ACC112 (cell line): ENCODE results near the gene IGSF1.

Experiments
- H2AFZ ChIP-seq: fragments of 200-600 bp; sonication (generic); one replicate; pipeline ENCODE4 v1.6.0; 2017; ENCODE audit warnings: antibody characterized with exemption, low read length; ENCODE audit not compliant: unreplicated experiment
- H3K27ac ChIP-seq: fragments of 200-600 bp; sonication (generic); 2 replicates; pipeline ENCODE4 v1.5.1; 2014; ENCODE audit warnings: low read depth, mild to moderate bottlenecking, antibody characterized with exemption, low read length, moderate library complexity
- H3K27me3 ChIP-seq: fragments of 200-600 bp; sonication (generic); 2 replicates; pipeline ENCODE4 v1.6.1; 2014; ENCODE audit warnings: mild to moderate bottlenecking, antibody characterized with exemption, low read length, moderate library complexity, mixed read lengths; ENCODE audit not compliant: insufficient read depth
- H3K36me3 ChIP-seq: fragments of 200-600 bp; sonication (generic); 2 replicates; pipeline ENCODE4 v1.6.1; 2016; ENCODE audit warnings: mild to moderate bottlenecking, antibody characterized with exemption, low read length, moderate library complexity, mixed read lengths; ENCODE audit not compliant: insufficient read depth
- H3K4me1 ChIP-seq: fragments of 200-600 bp; sonication (generic); one replicate; pipeline ENCODE4 v1.6.1; 2016; ENCODE audit warnings: low read length, mixed read lengths; ENCODE audit not compliant: insufficient read depth, unreplicated experiment, control insufficient read depth
- H3K4me3 ChIP-seq: fragments of 200-600 bp; sonication (generic); 2 replicates; pipeline ENCODE4 v1.5.1; 2014; ENCODE audit warnings: mild to moderate bottlenecking, low read depth, low read length
- H3K79me2 ChIP-seq: fragments of 200-600 bp; sonication (generic); one replicate; pipeline ENCODE4 v1.6.0; 2016; ENCODE audit warnings: low read length; ENCODE audit not compliant: control insufficient read depth, unreplicated experiment, insufficient read depth

Gene IGSF1

DNA sequence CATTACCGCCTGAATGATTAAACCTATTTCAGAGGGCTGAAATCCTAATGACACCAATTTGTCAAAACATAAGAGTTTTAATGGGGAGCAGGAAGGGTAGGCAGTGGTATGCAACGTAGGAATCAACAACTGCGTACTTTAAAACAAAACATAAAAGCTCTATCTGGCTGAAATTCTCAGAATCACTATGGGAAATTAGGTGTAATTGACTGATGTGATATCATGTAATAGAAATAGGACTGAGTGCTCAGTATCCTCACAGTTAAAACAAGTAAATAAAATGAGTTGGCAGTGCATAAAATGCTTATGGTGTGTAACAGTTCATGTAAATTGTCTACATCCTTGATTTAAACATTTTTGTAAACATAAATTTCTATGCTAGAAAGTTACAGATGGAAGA, 13.6 kb upstream of the IGSF1 start:
- H3K36me3 ChIP-seq = no peaks in the 10 kb centered on the region
- H3K27me3 ChIP-seq = no peaks in the 10 kb centered on the region
- no peak overlapping the region for H3K27ac ChIP-seq
- H3K4me1 ChIP-seq = no peaks in the 10 kb centered on the region
- H2AFZ ChIP-seq = no peak overlapping the region
- no peak overlapping the region for H3K4me3 ChIP-seq
- no peaks in the 10 kb centered on the region for H3K79me2 ChIP-seq

DNA sequence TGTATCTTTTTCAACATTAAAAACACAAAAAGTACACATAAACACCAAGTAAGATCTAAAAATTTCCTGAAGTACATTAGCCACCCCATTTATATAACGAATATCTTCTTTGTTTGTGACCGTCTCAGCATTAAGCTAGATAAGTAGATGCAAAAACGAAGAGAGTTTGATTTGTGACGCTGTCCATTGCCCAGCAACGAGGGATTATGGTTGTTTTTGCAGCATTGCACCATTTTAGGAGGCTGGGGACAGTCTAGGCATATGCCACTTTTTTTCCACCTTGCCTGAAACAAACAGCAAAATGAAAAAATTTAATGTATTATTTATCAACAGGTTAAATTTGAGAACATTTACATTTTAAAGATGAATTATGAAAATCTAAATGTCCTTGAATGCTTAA, 12.0 kb upstream of the IGSF1 start:
- Histone ChIP-seq H3K27me3 (no peaks in the 10 kb centered on the region), H3K79me2 (no peaks in the 10 kb centered on the region), H3K36me3 (no peaks in the 10 kb centered on the region), H3K27ac (no peak overlapping the region), H2AFZ (no peak overlapping the region), H3K4me1 (no peaks in the 10 kb centered on the region), H3K4me3 (no peak overlapping the region)

DNA sequence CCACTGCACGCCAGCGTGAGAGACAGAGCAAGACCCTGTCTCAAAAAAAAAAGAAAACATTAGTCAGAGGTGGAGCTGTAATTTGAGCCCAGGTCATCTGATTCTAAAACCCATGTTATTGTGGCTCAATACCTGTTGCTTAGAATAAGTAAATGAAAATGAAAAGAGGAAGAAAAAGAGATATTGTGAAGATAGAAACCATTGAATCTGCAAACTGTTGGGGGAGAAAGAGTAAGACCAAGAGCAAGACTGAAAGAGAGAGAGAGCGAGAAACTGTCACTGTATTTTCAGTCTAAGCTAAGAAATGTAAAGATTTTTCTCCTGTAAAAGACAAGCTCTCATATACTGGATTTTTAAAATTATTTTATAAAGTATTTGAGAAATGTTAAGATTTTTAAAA, 9.7 kb upstream of the IGSF1 start:
- H3K79me2 ChIP-seq = no peaks in the 10 kb centered on the region
- no peaks in the 10 kb centered on the region for H3K36me3 ChIP-seq
- no peak overlapping the region for H3K4me3 ChIP-seq
- H3K27ac ChIP-seq = no peak overlapping the region
- H3K27me3 ChIP-seq = no peaks in the 10 kb centered on the region
- no peaks in the 10 kb centered on the region for H3K4me1 ChIP-seq
- no peak overlapping the region for H2AFZ ChIP-seq

DNA sequence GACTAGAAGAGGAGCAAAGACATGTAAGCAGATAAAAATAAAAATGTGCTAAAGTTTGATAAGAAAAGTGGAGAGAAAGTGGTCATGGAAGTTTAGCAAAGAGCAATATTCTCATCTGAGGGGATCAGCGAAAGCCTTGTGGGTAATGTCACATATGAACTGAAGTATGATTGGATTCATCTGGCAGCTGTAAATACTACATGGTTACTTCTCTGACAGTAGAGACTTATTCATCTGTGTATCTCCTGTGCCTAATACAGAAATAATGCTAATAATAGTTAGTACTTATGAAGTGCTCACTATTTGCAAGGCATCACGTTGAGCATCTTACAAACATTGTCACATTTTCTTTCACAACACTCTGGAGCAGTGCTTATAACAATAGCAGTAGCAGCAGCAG, 8.9 kb upstream of the IGSF1 start:
- Histone ChIP-seq H3K27ac (no peak overlapping the region), H3K36me3 (no peaks in the 10 kb centered on the region), H3K27me3 (no peaks in the 10 kb centered on the region), H3K4me1 (no peaks in the 10 kb centered on the region), H2AFZ (no peak overlapping the region), H3K79me2 (no peaks in the 10 kb centered on the region), H3K4me3 (no peak overlapping the region)

DNA sequence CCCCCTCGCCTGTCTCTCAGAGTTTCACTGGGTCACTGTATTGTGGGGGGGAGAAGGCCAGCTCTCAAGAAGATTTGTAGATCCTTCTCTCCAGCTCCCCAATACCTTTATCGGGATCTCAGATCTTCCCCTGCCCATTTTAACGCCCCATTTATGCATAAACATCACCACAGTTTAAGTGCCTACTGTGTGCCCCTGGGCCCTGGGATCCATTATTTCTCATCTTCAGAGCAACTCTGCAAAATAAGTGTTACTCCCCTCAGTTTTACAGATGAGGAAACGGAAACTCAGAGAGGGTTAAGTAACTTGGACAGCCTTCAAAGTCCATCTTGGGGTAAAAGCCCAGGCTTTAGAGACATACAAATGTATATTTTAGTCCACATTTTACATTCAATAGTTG, 421 bp upstream of the IGSF1 start:
- Histone ChIP-seq H3K36me3 (no peaks in the 10 kb centered on the region), H3K79me2 (no peaks in the 10 kb centered on the region), H2AFZ (no peak overlapping the region), H3K27me3 (no peaks in the 10 kb centered on the region), H3K4me3 (no peak overlapping the region), H3K4me1 (no peaks in the 10 kb centered on the region), H3K27ac (no peak overlapping the region)

DNA sequence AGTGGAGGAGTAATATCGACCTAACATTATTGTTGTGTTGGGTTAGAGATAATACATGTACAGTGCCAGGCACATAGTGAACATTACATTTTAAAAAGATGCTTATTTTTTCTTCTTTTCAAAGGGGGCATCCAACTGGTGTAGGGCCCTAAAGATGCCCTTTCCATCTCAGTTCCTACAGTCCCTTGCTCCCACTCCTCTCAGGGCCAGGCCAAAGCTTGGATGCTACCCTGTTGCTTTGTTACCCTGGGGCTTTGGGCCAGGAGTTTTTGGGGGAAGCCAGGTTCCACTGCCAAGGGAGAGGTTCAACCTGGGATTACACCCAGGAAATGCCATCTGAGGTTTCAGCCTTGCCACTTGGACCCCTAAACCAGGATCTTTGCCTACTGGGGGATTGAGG, 918 bp downstream of the IGSF1 start:
- no peak overlapping the region for H3K27ac ChIP-seq

DNA sequence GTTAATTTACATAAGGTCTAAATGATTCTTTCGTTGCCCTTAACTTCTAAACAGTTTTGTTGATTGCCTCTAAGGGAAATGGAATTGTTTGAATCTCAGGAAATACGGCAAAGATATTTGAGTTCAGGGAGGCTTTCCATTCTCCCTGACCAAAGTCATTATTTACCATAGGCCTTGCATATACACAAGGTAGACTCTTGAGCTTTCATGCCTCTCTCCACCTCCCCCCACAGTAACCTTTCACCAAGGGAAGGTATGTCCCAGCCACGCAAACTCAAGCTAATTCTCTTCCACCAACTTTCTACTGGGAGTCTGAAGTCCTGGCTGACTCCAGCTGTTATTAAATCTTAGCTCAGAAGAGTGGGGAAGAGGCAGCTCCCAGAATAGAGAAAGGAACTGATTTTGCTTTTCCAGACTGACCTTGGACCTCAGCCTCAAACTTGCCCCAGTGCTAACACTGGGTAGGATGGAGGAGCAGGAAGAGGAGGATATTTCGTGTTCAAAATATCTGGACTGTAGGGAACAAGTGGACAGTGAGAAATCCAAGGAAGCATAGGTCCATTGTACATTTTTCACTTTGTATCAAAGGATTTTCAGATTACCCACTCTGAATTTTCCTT, 1.4 kb downstream of the IGSF1 start:
- no peak overlapping the region for H3K27ac ChIP-seq
- H3K79me2 ChIP-seq = no peaks in the 10 kb centered on the region
- no peaks in the 10 kb centered on the region for H3K4me1 ChIP-seq
- H3K4me3 ChIP-seq = no peak overlapping the region
- H2AFZ ChIP-seq = no peak overlapping the region
- no peaks in the 10 kb centered on the region for H3K27me3 ChIP-seq
- H3K36me3 ChIP-seq = no peaks in the 10 kb centered on the region

More for the DNA sequence above, 918 bp downstream of the IGSF1 start:
- H3K79me2 ChIP-seq = no peaks in the 10 kb centered on the region
- H3K36me3 ChIP-seq = no peaks in the 10 kb centered on the region
- no peaks in the 10 kb centered on the region for H3K27me3 ChIP-seq
- no peaks in the 10 kb centered on the region for H3K4me1 ChIP-seq
- no peak overlapping the region for H3K4me3 ChIP-seq
- no peak overlapping the region for H2AFZ ChIP-seq

DNA sequence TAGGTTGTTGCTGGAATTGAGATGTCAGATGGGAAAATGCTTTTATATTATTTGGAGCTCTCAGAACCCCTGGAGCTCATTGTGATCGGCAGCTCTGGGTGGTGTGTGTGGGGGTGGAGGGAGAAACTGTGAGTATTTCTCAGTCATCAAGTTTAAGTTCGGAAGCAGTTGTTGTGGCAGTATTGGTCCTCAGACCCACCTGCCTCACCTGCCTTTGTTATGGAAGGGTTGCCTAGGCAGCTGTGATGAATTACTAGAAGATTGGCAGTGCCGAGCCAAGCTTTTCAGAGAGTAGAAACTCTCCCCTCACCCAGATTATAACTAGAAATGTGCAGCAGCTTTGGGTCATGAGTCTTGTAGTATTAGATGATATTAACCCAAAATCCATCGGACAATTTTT, 9.5 kb downstream of the IGSF1 start:
- H3K79me2 ChIP-seq = no peaks in the 10 kb centered on the region
- no peak overlapping the region for H3K27ac ChIP-seq
- H3K4me1 ChIP-seq = no peaks in the 10 kb centered on the region
- H3K4me3 ChIP-seq = no peak overlapping the region
- H2AFZ ChIP-seq = no peak overlapping the region
- H3K36me3 ChIP-seq = no peaks in the 10 kb centered on the region
- H3K27me3 ChIP-seq = no peaks in the 10 kb centered on the region

DNA sequence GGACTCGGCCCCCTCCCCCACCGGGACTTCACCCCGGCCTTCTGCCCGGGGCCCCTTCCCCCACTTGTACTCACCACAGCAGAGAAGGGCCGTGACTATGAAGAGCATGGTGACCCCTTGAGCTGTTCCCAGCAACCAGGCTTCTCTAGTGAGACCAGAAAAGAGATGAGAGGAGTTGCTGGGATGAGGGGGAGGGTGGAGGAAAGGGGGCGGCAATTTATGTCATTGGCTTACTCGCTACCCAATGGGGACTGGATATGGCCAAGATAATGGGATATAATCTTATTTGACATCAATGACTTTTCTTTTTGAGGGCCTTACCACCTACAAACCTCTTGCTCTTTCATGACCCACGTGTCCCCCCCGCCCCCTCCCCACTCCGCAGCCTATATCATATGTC, 9.9 kb downstream of the IGSF1 start:
- Histone ChIP-seq H3K27ac (no peak overlapping the region), H3K4me1 (no peaks in the 10 kb centered on the region)

DNA sequence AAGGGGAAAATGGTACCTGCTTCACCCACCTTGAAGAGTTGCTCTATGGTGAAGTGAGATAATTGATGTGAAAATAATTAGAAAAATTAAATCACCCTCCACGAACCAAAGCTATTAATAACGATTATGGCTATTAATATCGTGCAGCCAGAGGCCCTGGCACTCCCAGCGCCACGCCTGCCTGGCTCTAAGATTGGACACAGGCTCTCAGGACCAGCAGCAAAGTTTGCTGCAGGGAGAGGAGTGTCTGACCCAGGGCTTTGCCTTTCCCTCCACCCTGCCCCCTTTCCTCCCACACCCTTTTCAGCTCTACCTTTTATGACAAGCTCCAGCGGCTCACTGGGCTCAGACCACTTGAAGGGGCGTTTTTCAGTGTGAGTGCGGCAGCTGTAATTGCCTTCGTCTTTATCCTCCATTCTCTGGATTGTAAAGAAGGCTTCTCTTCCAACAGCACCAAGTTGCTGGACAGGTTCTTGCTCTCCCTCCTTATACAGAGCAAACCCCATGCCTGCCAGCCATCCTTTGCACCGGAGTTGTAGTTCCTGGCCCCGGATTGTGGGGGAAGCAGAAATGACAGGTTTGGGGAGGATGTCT, 11.5 kb downstream of the IGSF1 start:
- H3K27me3 ChIP-seq = no peaks in the 10 kb centered on the region
- no peaks in the 10 kb centered on the region for H3K36me3 ChIP-seq
- no peak overlapping the region for H3K27ac ChIP-seq
- H3K4me1 ChIP-seq = no peaks in the 10 kb centered on the region
- no peaks in the 10 kb centered on the region for H3K79me2 ChIP-seq
- no peak overlapping the region for H3K4me3 ChIP-seq
- no peak overlapping the region for H2AFZ ChIP-seq

More for the DNA sequence above, 9.9 kb downstream of the IGSF1 start:
- no peaks in the 10 kb centered on the region for H3K36me3 ChIP-seq
- no peak overlapping the region for H2AFZ ChIP-seq
- no peak overlapping the region for H3K4me3 ChIP-seq
- H3K79me2 ChIP-seq = no peaks in the 10 kb centered on the region
- H3K27me3 ChIP-seq = no peaks in the 10 kb centered on the region

DNA sequence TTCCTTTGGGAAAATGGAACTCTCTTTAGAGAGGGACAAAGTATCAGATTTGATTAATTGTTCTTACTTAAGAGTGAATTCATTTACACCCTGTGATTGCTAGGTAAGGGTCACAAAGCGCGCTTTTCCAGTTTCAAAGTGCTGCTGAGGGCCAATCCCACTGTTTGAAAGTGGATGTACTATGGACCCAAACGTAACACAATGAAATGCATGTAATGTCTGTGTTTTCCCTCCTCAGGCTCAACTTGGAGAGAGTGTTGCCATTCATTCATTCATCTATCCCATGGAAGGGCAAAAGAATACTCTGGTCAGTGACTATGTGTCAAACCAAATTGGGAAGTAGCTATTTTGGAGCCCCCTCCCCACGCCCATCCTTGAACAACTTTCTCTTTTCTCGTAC, 16.1 kb downstream of the IGSF1 start:
- Histone ChIP-seq H3K36me3 (no peaks in the 10 kb centered on the region), H2AFZ (no peak overlapping the region), H3K27me3 (no peaks in the 10 kb centered on the region), H3K4me1 (no peaks in the 10 kb centered on the region), H3K79me2 (no peaks in the 10 kb centered on the region), H3K4me3 (no peak overlapping the region), H3K27ac (no peak overlapping the region)
